Trophoblast cell (in vitro differentiated cells and primary cell): ENCODE results near the gene ADA.

ENCODE experiments used
- DNase-seq, 2 donors: peaks; one replicate each; pipeline ENCODE4 v3.0.0-alpha.2; 2016
- H2AFZ ChIP-seq: 2 replicates; pipeline ENCODE4 v1.6.1; 2013; ENCODE audit warnings: low read length, moderate library complexity, mild to moderate bottlenecking; ENCODE audit not compliant: insufficient read depth, poor library complexity
- H2AK5ac ChIP-seq: 2 replicates; pipeline ENCODE4 v1.6.1; 2013; ENCODE audit warnings: mild to moderate bottlenecking, low read length
- H2BK120ac ChIP-seq: 2 replicates; pipeline ENCODE4 v1.6.1; 2013; ENCODE audit warnings: low read length, mild to moderate bottlenecking, moderate library complexity; ENCODE audit not compliant: insufficient read depth, poor library complexity
- H2BK12ac ChIP-seq: 2 replicates; pipeline ENCODE4 v1.6.1; 2013; ENCODE audit warnings: mild to moderate bottlenecking, low read length, moderate library complexity
- H2BK5ac ChIP-seq: 2 replicates; pipeline ENCODE4 v1.6.1; 2013; ENCODE audit warnings: low read length, low read depth, moderate library complexity, mild to moderate bottlenecking; ENCODE audit not compliant: poor library complexity
- H3K14ac ChIP-seq: 2 replicates; pipeline ENCODE4 v1.6.1; 2013; ENCODE audit warnings: mild to moderate bottlenecking, low read length
- H3K18ac ChIP-seq: 2 replicates; pipeline ENCODE4 v1.6.1; 2013; ENCODE audit warnings: mild to moderate bottlenecking, low read length
- H3K23ac ChIP-seq: 2 replicates; pipeline ENCODE4 v1.6.1; 2013; ENCODE audit warnings: low read length
- H3K27ac ChIP-seq: 2 replicates; pipeline ENCODE4 v1.5.1; 2013; ENCODE audit warnings: low read depth, mild to moderate bottlenecking, inconsistent platforms, low read length, moderate library complexity
- H3K27me3 ChIP-seq: 2 replicates; pipeline ENCODE4 v1.6.1; 2013; ENCODE audit warnings: inconsistent platforms, mild to moderate bottlenecking, low read length, moderate library complexity; ENCODE audit not compliant: insufficient read depth
- H3K36me3 ChIP-seq, 2 experiments: 1 replicate in 1 of 2; 2 replicates in 1 of 2; pipeline ENCODE4 v1.6.1; 2013; ENCODE audit warnings: low read length in 2 of 2, mild to moderate bottlenecking in 2 of 2, moderate library complexity in 1 of 2; ENCODE audit not compliant: insufficient read depth in 2 of 2, control insufficient read depth in 1 of 2
- H3K4ac ChIP-seq: 2 replicates; pipeline ENCODE4 v1.6.1; 2013; ENCODE audit warnings: low read depth, mild to moderate bottlenecking, low read length, moderate library complexity
- H3K4me1 ChIP-seq, 2 experiments: 1 replicate in 1 of 2; 2 replicates in 1 of 2; pipeline ENCODE4 v1.6.1; 2013; ENCODE audit warnings: low read length in 2 of 2, mild to moderate bottlenecking in 2 of 2, moderate library complexity in 1 of 2; ENCODE audit not compliant: insufficient read depth in 2 of 2, control insufficient read depth in 1 of 2
- H3K4me2 ChIP-seq: 2 replicates; pipeline ENCODE4 v1.6.1; 2013; ENCODE audit warnings: inconsistent platforms, mild to moderate bottlenecking, low read length, moderate library complexity
- H3K4me3 ChIP-seq: 2 replicates; pipeline ENCODE4 v1.5.1; 2013; ENCODE audit warnings: mild to moderate bottlenecking, low read depth, low read length, inconsistent platforms
- H3K79me1 ChIP-seq: one replicate; pipeline ENCODE4 v1.6.1; 2013; ENCODE audit warnings: low read length
- H3K79me2 ChIP-seq: 2 replicates; pipeline ENCODE4 v1.6.1; 2013; ENCODE audit warnings: low read length, mild to moderate bottlenecking; ENCODE audit not compliant: control insufficient read depth, insufficient read depth, poor library complexity
- H3K9ac ChIP-seq: 2 replicates; pipeline ENCODE4 v1.6.1; 2013; ENCODE audit warnings: mild to moderate bottlenecking, low read length
- H3K9me3 ChIP-seq: 2 replicates; pipeline ENCODE4 v1.6.1; 2013; ENCODE audit warnings: low read depth, mild to moderate bottlenecking, control low read depth, inconsistent platforms, low read length; ENCODE audit not compliant: insufficient read depth
- H4K12ac ChIP-seq: 2 replicates; pipeline ENCODE4 v1.6.1; 2013; ENCODE audit warnings: low read depth, mild to moderate bottlenecking, low read length, moderate library complexity
- H4K8ac ChIP-seq: 2 replicates; pipeline ENCODE4 v1.6.1; 2013; ENCODE audit warnings: low read depth, mild to moderate bottlenecking, low read length, moderate library complexity
- H4K91ac ChIP-seq: one replicate; pipeline ENCODE4 v1.6.1; 2013; ENCODE audit warnings: low read depth, mild to moderate bottlenecking, low read length, moderate library complexity
- WGBS: extraction: QIAGEN DNeasy Blood & Tissue Kit; methylation state at CpG from one replicate; pipeline ENCODE4 v1.1.7; 2013; ENCODE audit warnings: missing lambda C conversion rate; ENCODE audit not compliant: insufficient read length, insufficient coverage; ENCODE audit errors: extremely low coverage; 5-methylcytosine and 5-hydroxymethylcytosine counted together

The ADA gene

DNA sequence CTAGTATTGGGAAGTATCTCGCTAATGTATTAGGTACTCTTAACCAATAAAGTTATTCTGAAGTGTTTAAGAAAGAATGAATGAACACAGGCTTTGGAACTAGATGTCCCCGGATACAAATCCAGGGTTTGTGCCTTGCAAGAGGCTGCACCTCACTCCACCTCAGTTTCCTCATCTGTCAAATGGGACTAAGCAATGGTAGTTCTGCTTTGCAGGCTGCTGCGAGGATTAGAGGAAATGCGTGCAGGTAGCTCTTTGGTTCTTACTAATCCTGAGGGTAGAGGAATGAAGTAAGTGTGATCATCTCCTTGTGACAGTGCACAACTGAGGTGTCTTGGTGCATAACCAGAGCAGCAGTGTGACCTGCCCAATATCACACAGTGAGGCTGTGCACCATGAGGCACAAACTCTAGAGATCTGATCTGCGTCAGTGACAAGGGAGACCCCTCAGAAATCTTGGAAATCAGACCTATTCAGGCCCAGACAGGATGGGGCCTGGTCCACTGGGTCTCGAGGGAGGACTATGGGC is 26.7 kb downstream of the ADA start:
- Histone ChIP-seq H3K14ac (no peak overlapping the region), H2BK120ac (no peak overlapping the region), H3K27me3 (no peaks in the 10 kb centered on the region), H3K4ac (no peak overlapping the region), H4K12ac (no peak overlapping the region), H2BK12ac (no peak overlapping the region), H3K27ac (no peak overlapping the region), H3K4me1 (no peaks in the 10 kb centered on the region), H3K18ac (no peak overlapping the region), H2BK5ac (no peak overlapping the region), H3K9me3 (peaks cover 6% of the 10 kb centered on the region), H3K23ac (no peak overlapping the region), H4K8ac (no peak overlapping the region), H3K4me3 (no peak overlapping the region), H3K4me2 (no peak overlapping the region), H3K9ac (no peak overlapping the region), H3K79me1 (no peaks in the 10 kb centered on the region), H2AK5ac (no peak overlapping the region), H3K79me2 (no peaks in the 10 kb centered on the region), H4K91ac (no peak overlapping the region), H2AFZ (no peak overlapping the region), H3K36me3 (peaks cover 24 to 32% of the 10 kb centered on the region in 2 experiments)
- WGBS: no CpG with 5 or more reads among the region's 6 CpGs
- DNase-seq: no peak

DNA sequence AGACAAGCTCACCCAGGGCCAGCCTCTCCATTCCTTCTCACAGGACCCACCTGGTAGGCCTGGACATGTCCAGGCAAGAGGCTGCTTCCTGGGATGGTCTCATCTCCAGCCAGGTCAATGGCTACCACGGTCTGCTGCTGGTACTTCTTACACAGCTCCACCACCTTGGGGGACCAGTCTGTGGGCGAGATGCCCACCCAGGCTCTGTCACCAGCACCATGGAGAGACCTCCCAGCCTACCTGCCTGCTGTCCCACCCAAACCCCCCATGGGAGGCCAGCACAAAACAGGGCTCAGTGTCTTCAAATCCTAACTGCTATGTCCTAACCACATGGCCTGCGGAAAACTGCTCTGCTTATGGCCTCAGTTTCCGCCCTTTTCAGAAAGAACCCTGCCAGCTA is 27.3 kb downstream of the ADA start:
- H3K36me3 ChIP-seq: peaks cover 28 to 39% of the 10 kb centered on the region in 2 experiments
- no peak overlapping the region for H2AK5ac ChIP-seq
- no peak overlapping the region for H2AFZ ChIP-seq

DNA sequence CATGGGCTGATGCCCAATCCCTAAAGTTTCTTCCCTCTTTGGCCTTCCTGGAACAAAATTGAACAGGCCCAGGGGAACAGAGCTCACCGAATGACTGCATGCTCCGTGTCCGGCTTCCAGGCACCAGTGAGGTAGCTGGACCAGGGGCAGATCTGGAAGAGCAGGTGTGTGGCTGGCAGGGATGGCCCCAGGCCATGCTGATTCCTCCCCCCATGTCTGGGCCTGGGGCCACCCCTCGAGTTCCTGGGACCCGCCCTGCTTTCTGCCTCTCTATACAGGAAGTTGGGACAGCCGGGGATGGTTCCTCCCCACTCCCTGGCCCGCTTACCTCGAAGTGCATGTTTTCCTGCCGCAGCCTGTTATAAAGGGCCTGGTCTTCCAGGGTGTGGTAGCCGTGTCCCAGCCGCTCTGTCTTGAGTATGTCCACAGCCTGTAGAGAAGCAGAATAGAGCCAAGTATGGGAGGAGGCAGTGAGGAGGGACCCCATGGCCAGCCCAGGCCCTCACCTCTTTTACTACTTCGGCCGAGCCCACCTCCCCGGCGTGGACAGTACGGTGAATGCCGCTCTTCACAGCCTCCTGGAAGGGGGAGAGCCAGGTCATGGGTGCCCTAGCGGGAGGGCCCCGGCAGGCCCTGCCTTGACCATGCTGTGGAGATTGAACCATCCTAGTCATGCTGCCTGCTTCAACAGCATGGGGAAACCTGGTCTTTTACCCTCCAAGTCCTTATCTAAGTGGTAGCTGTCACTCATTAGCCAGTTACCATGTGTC is 28.8 kb downstream of the ADA start:
- H3K4me2 ChIP-seq: no peak overlapping the region
- no peak overlapping the region for H4K8ac ChIP-seq
- H3K79me2 ChIP-seq: no peaks in the 10 kb centered on the region
- H2BK12ac ChIP-seq: no peak overlapping the region
- H3K4me1 ChIP-seq: no peaks in the 10 kb centered on the region
- H2AFZ ChIP-seq: no peak overlapping the region
- no peak overlapping the region for H2AK5ac ChIP-seq
- H3K9me3 ChIP-seq: peaks cover 4% of the 10 kb centered on the region
- peaks cover 28 to 41% of the 10 kb centered on the region in 2 experiments for H3K36me3 ChIP-seq
- H2BK120ac ChIP-seq: no peak overlapping the region
- WGBS: no CpG with 5 or more reads among the region's 19 CpGs
- H2BK5ac ChIP-seq: no peak overlapping the region
- H3K9ac ChIP-seq: no peak overlapping the region
- H4K91ac ChIP-seq: no peak overlapping the region
- H3K27ac ChIP-seq: no peak overlapping the region
- H4K12ac ChIP-seq: no peak overlapping the region
- DNase-seq: no peak
- H3K23ac ChIP-seq: no peak overlapping the region
- no peak overlapping the region for H3K18ac ChIP-seq
- no peak overlapping the region for H3K14ac ChIP-seq
- no peak overlapping the region for H3K4me3 ChIP-seq
- H3K4ac ChIP-seq: no peak overlapping the region
- no peaks in the 10 kb centered on the region for H3K79me1 ChIP-seq
- no peaks in the 10 kb centered on the region for H3K27me3 ChIP-seq

More for the DNA sequence above, 27.3 kb downstream of the ADA start:
- H4K12ac ChIP-seq: no peak overlapping the region
- H2BK120ac ChIP-seq: no peak overlapping the region
- H3K4ac ChIP-seq: no peak overlapping the region
- H3K9me3 ChIP-seq: peaks cover 6% of the 10 kb centered on the region
- H3K14ac ChIP-seq: no peak overlapping the region
- no peak overlapping the region for H3K4me3 ChIP-seq
- no peak overlapping the region for H4K8ac ChIP-seq
- H2BK5ac ChIP-seq: no peak overlapping the region
- no peak overlapping the region for H3K9ac ChIP-seq
- DNase-seq: no peak
- H3K23ac ChIP-seq: no peak overlapping the region
- H3K4me2 ChIP-seq: no peak overlapping the region
- H3K27me3 ChIP-seq: no peaks in the 10 kb centered on the region
- no peak overlapping the region for H4K91ac ChIP-seq
- no peaks in the 10 kb centered on the region for H3K4me1 ChIP-seq
- H3K79me2 ChIP-seq: no peaks in the 10 kb centered on the region
- no peak overlapping the region for H3K18ac ChIP-seq
- H3K79me1 ChIP-seq: no peaks in the 10 kb centered on the region
- WGBS: no CpG with 5 or more reads among the region's 4 CpGs
- H2BK12ac ChIP-seq: no peak overlapping the region
- no peak overlapping the region for H3K27ac ChIP-seq

DNA sequence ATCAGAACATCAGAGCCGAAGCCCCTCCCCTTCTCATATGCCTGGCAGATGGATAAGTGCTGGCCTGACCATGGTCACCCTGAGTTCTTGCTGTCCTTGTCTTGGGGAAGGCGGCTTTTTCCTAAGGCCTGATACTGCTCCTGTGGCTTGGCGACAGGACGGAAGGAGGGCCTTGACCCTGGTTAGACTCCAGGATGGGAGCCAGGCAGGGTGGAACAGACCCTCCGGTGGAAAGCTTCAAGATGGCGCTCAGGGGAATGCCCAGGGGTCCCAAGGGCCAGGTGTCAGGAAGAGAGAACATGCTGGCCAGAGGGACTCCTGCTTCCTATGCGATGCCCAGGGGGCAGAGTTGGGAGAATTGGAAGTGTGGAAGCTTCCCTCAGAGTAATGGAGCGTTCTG is 29.6 kb downstream of the ADA start:
- Histone ChIP-seq H3K27ac (no peak overlapping the region), H3K9ac (no peak overlapping the region), H3K27me3 (no peaks in the 10 kb centered on the region), H4K8ac (no peak overlapping the region), H3K4ac (no peak overlapping the region), H3K14ac (no peak overlapping the region), H2AK5ac (no peak overlapping the region), H2BK5ac (no peak overlapping the region), H3K4me3 (no peak overlapping the region), H3K4me1 (no peaks in the 10 kb centered on the region), H3K23ac (no peak overlapping the region), H3K4me2 (no peak overlapping the region), H3K79me2 (no peaks in the 10 kb centered on the region), H3K36me3 (peaks cover 32 to 41% of the 10 kb centered on the region in 2 experiments), H3K9me3 (peaks cover 4% of the 10 kb centered on the region), H3K18ac (no peak overlapping the region), H2BK12ac (no peak overlapping the region), H4K91ac (no peak overlapping the region), H4K12ac (no peak overlapping the region), H3K79me1 (no peaks in the 10 kb centered on the region), H2BK120ac (no peak overlapping the region), H2AFZ (no peak overlapping the region)
- no CpG with 5 or more reads among the region's 8 CpGs for WGBS
- no peak for DNase-seq
